ENCODE results near the gene CHRNA4.

CHRNA4 gene

GRCh38 chr20:63370618-63371187 lies 9.6 kb upstream of the CHRNA4 start:
- Histone ChIP-seq H2BK12ac (ENCODE audit: low read length) (no peak overlapping the region), H2BK5ac (ENCODE audit: low read length) (no peak overlapping the region), H3K27me3 (ENCODE audit: control insufficient read depth in 3 of 3, insufficient read depth in 3 of 3, low read depth in 1 of 3, low read length in 3 of 3) (peaks cover 0 to 35% (median 3%) of the 10 kb centered on the region in 3 experiments), H3K4me3 (ENCODE audit: low read length in 2 of 2) (no peak overlapping the region), H2BK120ac (ENCODE audit: low read depth, low read length) (no peak overlapping the region), H4K8ac (ENCODE audit: low read depth, low read length) (no peak overlapping the region), H3K4me1 (ENCODE audit: control insufficient read depth in 2 of 2, insufficient read depth in 1 of 2, low read depth in 1 of 2, low read length in 2 of 2) (peaks cover 12 to 28% of the 10 kb centered on the region in 2 donors), H3K9ac (ENCODE audit: low read depth, low read length, poor library complexity) (no peak overlapping the region), H2BK15ac (ENCODE audit: low read length) (peak overlapping the region; percentile 75), H3K27ac (replicated peaks; ENCODE audit: low read length) (no peak overlapping the region), H3K14ac (ENCODE audit: low read length) (no peak overlapping the region), H4K91ac (ENCODE audit: low read depth, low read length, poor library complexity) (no peak overlapping the region), H3K23ac (ENCODE audit: low read depth, low read length, poor library complexity) (peak overlapping the region; percentile 85), H3K18ac (ENCODE audit: low read length) (peak overlapping the region; percentile 35), H3K4me2 (ENCODE audit: insufficient read depth, low read length, poor library complexity, severe bottlenecking) (no peak overlapping the region), H2AFZ (ENCODE audit: low read length) (no peak overlapping the region), H3K9me3 (replicated peaks in 1 of 2; ENCODE audit: control insufficient read depth in 2 of 2, insufficient read depth in 1 of 2, low read depth in 1 of 2, low read length in 2 of 2) (no peaks in the 10 kb centered on the region), H3K36me3 (replicated peaks in 1 of 2; ENCODE audit: control insufficient read depth in 2 of 2, insufficient read depth in 2 of 2, low read length in 2 of 2) (no peaks in the 10 kb centered on the region), H3K79me1 (ENCODE audit: low read depth, low read length) (peaks cover 2% of the 10 kb centered on the region), H2AK5ac (ENCODE audit: low read depth, low read length) (peak overlapping the region; percentile 63), H3K4ac (ENCODE audit: low read length) (no peak overlapping the region)
- WGBS, 2 donors (ENCODE audit: extremely low coverage in 2 of 2, insufficient read length in 2 of 2, insufficient replicate concordance in 1 of 2): no CpG with 5 or more reads among the region's 21 CpGs
- no peak for DNase-seq (ENCODE audit: low spot score)

DNA sequence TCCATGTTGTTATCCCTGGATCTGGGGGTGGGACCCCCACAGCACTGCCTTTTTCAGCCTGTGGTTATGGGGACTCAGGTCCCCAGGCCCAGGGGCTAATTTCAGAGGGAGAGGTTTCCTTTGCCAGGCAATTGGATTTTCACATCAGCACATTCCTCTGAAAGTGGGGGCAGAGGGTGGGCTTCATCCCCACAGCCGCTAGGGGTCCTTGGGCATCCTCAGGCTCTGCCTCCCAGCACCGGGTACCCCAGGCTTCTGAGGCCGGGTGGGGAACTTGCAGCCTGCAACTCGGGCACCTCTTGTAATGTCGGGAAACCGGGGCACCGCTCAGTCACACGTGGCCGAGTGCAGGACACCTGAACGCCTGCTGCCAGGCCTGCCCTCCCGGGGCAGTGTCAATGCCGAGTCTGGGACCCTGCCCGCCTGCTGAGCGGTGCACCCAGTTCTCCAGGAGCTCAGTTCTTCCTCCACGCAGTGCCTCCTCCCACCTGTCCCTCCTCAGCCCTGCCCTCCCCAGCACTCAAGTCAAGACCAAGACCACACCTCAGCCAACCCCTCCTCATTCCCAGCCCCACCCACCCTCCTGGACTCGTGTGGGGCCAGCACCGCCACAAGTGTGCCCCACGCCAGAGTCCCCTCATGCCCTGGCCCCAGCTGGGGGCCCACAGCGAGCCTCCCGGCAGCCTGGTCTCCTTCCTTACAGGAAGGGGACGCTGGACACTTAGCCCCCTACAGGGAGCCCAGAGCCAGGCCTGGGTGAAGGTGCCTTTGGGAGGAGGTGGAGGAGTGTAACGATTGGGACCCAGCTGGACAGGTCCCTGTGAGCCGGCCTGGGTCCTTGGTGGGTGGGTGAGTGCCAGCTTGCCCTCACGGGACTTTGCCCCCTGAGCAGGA lies 8.8 kb upstream of the CHRNA4 start:
- no peak for DNase-seq (ENCODE audit: low spot score)
- peak overlapping the region; percentile 38 for H3K14ac ChIP-seq (ENCODE audit: low read length)
- no peak overlapping the region for H2AFZ ChIP-seq (ENCODE audit: low read length)
- no peaks in the 10 kb centered on the region for H3K9me3 ChIP-seq (replicated peaks in 1 of 2; ENCODE audit: control insufficient read depth in 2 of 2, insufficient read depth in 1 of 2, low read depth in 1 of 2, low read length in 2 of 2)
- H2BK5ac ChIP-seq (ENCODE audit: low read length): no peak overlapping the region
- H2BK15ac ChIP-seq (ENCODE audit: low read length): peak overlapping the region; percentile 75
- peaks cover 2% of the 10 kb centered on the region for H3K79me1 ChIP-seq (ENCODE audit: low read depth, low read length)
- peaks cover 0 to 38% (median 3%) of the 10 kb centered on the region in 3 experiments for H3K27me3 ChIP-seq (ENCODE audit: control insufficient read depth in 3 of 3, insufficient read depth in 3 of 3, low read depth in 1 of 3, low read length in 3 of 3)
- H3K9ac ChIP-seq (ENCODE audit: low read depth, low read length, poor library complexity): no peak overlapping the region
- no peak overlapping the region for H2BK120ac ChIP-seq (ENCODE audit: low read depth, low read length)
- H3K18ac ChIP-seq (ENCODE audit: low read length): peak overlapping the region; percentile 35
- H3K4ac ChIP-seq (ENCODE audit: low read length): no peak overlapping the region
- no peak overlapping the region for H3K4me3 ChIP-seq (ENCODE audit: low read length in 2 of 2)
- H3K4me1 ChIP-seq (ENCODE audit: control insufficient read depth in 2 of 2, insufficient read depth in 1 of 2, low read depth in 1 of 2, low read length in 2 of 2): peaks cover 12 to 27% of the 10 kb centered on the region in 2 donors
- H3K36me3 ChIP-seq (replicated peaks in 1 of 2; ENCODE audit: control insufficient read depth in 2 of 2, insufficient read depth in 2 of 2, low read length in 2 of 2): no peaks in the 10 kb centered on the region
- no peak overlapping the region for H3K4me2 ChIP-seq (ENCODE audit: insufficient read depth, low read length, poor library complexity, severe bottlenecking)
- peak overlapping the region; percentile 85 for H3K23ac ChIP-seq (ENCODE audit: low read depth, low read length, poor library complexity)
- no peak overlapping the region for H2BK12ac ChIP-seq (ENCODE audit: low read length)
- H3K27ac ChIP-seq (replicated peaks; ENCODE audit: low read length): no peak overlapping the region
- no peak overlapping the region for H4K8ac ChIP-seq (ENCODE audit: low read depth, low read length)
- no CpG with 5 or more reads among the region's 24 CpGs for WGBS, 2 donors (ENCODE audit: extremely low coverage in 2 of 2, insufficient read length in 2 of 2, insufficient replicate concordance in 1 of 2)
- H2AK5ac ChIP-seq (ENCODE audit: low read depth, low read length): peak overlapping the region; percentile 63
- H4K91ac ChIP-seq (ENCODE audit: low read depth, low read length, poor library complexity): no peak overlapping the region

DNA sequence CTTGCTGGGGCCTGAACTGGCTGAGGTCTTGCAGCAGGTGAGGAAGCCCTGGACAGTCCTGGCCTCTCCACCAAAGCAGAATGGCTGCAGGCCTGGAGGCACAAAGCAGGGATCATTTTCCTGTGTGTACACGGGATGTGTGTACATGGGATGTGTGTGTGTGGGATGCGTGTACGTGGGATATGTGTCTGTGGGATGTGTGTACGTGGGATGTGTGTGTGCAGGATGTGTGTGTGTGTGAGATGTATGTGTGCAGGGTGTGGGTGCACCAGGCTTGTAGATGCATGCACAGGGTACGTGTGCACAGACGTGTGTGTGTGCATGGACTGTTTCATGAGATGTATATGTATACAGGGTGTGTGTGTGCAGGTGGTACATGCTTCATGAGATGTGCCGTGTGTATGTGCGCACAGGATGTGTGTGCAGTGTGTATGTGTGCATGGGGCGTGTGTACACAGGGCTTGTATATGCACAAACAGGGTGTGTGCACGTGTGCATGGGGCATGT lies 7.9 kb upstream of the CHRNA4 start:
- H2AK5ac ChIP-seq (ENCODE audit: low read depth, low read length): peak overlapping the region; percentile 3
- H3K36me3 ChIP-seq (replicated peaks in 1 of 2; ENCODE audit: control insufficient read depth in 2 of 2, insufficient read depth in 2 of 2, low read length in 2 of 2): no peaks in the 10 kb centered on the region
- no peak overlapping the region for H4K8ac ChIP-seq (ENCODE audit: low read depth, low read length)
- peak overlapping the region; percentile 97 for H3K14ac ChIP-seq (ENCODE audit: low read length)
- no peak overlapping the region for H3K4ac ChIP-seq (ENCODE audit: low read length)
- H2BK120ac ChIP-seq (ENCODE audit: low read depth, low read length): no peak overlapping the region
- DNase-seq (ENCODE audit: low spot score): no peak
- H3K18ac ChIP-seq (ENCODE audit: low read length): peak overlapping the region; percentile 31
- no peak overlapping the region for H2AFZ ChIP-seq (ENCODE audit: low read length)
- peak overlapping the region in 1 of 2 donors; percentile 54 for H3K4me3 ChIP-seq (ENCODE audit: low read length in 2 of 2)
- H3K4me2 ChIP-seq (ENCODE audit: insufficient read depth, low read length, poor library complexity, severe bottlenecking): no peak overlapping the region
- H2BK5ac ChIP-seq (ENCODE audit: low read length): no peak overlapping the region
- peak overlapping the region; percentile 45 for H3K23ac ChIP-seq (ENCODE audit: low read depth, low read length, poor library complexity)
- H4K91ac ChIP-seq (ENCODE audit: low read depth, low read length, poor library complexity): no peak overlapping the region
- peaks cover 2% of the 10 kb centered on the region for H3K79me1 ChIP-seq (ENCODE audit: low read depth, low read length)
- H3K4me1 ChIP-seq (ENCODE audit: control insufficient read depth in 2 of 2, insufficient read depth in 1 of 2, low read depth in 1 of 2, low read length in 2 of 2): peaks cover 12 to 25% of the 10 kb centered on the region in 2 donors
- peak overlapping the region; percentile 74 for H3K9ac ChIP-seq (ENCODE audit: low read depth, low read length, poor library complexity)
- no peaks in the 10 kb centered on the region for H3K9me3 ChIP-seq (replicated peaks in 1 of 2; ENCODE audit: control insufficient read depth in 2 of 2, insufficient read depth in 1 of 2, low read depth in 1 of 2, low read length in 2 of 2)
- 80% methylated on average over 1 of the region's 10 CpGs; no CpG with 5 or more reads in 1 of the 2 donors for WGBS, 2 donors (ENCODE audit: extremely low coverage in 2 of 2, insufficient read length in 2 of 2, insufficient replicate concordance in 1 of 2)
- no peak overlapping the region for H3K27ac ChIP-seq (replicated peaks; ENCODE audit: low read length)
- H3K27me3 ChIP-seq (ENCODE audit: control insufficient read depth in 3 of 3, insufficient read depth in 3 of 3, low read depth in 1 of 3, low read length in 3 of 3): peaks cover 0 to 43% (median 3%) of the 10 kb centered on the region in 3 experiments
- peak overlapping the region; percentile 24 for H2BK12ac ChIP-seq (ENCODE audit: low read length)
- peak overlapping the region; percentile 49 for H2BK15ac ChIP-seq (ENCODE audit: low read length)

- no peak for DNase-seq (ENCODE audit: low spot score)
- Histone ChIP-seq H3K18ac (ENCODE audit: low read length) (peak overlapping the region; percentile 41), H3K4me1 (ENCODE audit: control insufficient read depth in 2 of 2, insufficient read depth in 1 of 2, low read depth in 1 of 2, low read length in 2 of 2) (peaks cover 15 to 33% of the 10 kb centered on the region in 2 donors), H3K4me3 (ENCODE audit: low read length in 2 of 2) (no peak overlapping the region), H3K23ac (ENCODE audit: low read depth, low read length, poor library complexity) (no peak overlapping the region), H3K27ac (replicated peaks; ENCODE audit: low read length) (no peak overlapping the region), H2BK12ac (ENCODE audit: low read length) (peak overlapping the region; percentile 25), H3K79me1 (ENCODE audit: low read depth, low read length) (peaks cover 2% of the 10 kb centered on the region), H3K9ac (ENCODE audit: low read depth, low read length, poor library complexity) (no peak overlapping the region), H3K4me2 (ENCODE audit: insufficient read depth, low read length, poor library complexity, severe bottlenecking) (no peak overlapping the region), H3K14ac (ENCODE audit: low read length) (no peak overlapping the region), H4K91ac (ENCODE audit: low read depth, low read length, poor library complexity) (no peak overlapping the region), H2BK15ac (ENCODE audit: low read length) (no peak overlapping the region), H3K4ac (ENCODE audit: low read length) (no peak overlapping the region), H4K8ac (ENCODE audit: low read depth, low read length) (no peak overlapping the region), H2AK5ac (ENCODE audit: low read depth, low read length) (peak overlapping the region; percentile 42), H2BK120ac (ENCODE audit: low read depth, low read length) (no peak overlapping the region), H3K27me3 (ENCODE audit: control insufficient read depth in 3 of 3, insufficient read depth in 3 of 3, low read depth in 1 of 3, low read length in 3 of 3) (peaks cover 0 to 51% (median 3%) of the 10 kb centered on the region in 3 experiments), H2AFZ (ENCODE audit: low read length) (no peak overlapping the region), H3K9me3 (replicated peaks in 1 of 2; ENCODE audit: control insufficient read depth in 2 of 2, insufficient read depth in 1 of 2, low read depth in 1 of 2, low read length in 2 of 2) (no peaks in the 10 kb centered on the region), H3K36me3 (replicated peaks in 1 of 2; ENCODE audit: control insufficient read depth in 2 of 2, insufficient read depth in 2 of 2, low read length in 2 of 2) (no peaks in the 10 kb centered on the region), H2BK5ac (ENCODE audit: low read length) (peak overlapping the region; percentile 84)
- WGBS, 2 donors (ENCODE audit: extremely low coverage in 2 of 2, insufficient read length in 2 of 2, insufficient replicate concordance in 1 of 2): no CpG with 5 or more reads among the region's 8 CpGs
Observed at GRCh38 chr20:63368151-63368550, 7.0 kb upstream of the CHRNA4 start.
